HG02973 (cell line): ENCODE results near the gene CNDP1.

Source experiments
- ATAC-seq: cut with Tn5 transposase; IDR thresholded peaks from one replicate; pipeline ENCODE4 v1.9.1; 2021; ENCODE audit warnings: moderate library complexity; ENCODE audit not compliant: unreplicated experiment

Gene CNDP1

DNA sequence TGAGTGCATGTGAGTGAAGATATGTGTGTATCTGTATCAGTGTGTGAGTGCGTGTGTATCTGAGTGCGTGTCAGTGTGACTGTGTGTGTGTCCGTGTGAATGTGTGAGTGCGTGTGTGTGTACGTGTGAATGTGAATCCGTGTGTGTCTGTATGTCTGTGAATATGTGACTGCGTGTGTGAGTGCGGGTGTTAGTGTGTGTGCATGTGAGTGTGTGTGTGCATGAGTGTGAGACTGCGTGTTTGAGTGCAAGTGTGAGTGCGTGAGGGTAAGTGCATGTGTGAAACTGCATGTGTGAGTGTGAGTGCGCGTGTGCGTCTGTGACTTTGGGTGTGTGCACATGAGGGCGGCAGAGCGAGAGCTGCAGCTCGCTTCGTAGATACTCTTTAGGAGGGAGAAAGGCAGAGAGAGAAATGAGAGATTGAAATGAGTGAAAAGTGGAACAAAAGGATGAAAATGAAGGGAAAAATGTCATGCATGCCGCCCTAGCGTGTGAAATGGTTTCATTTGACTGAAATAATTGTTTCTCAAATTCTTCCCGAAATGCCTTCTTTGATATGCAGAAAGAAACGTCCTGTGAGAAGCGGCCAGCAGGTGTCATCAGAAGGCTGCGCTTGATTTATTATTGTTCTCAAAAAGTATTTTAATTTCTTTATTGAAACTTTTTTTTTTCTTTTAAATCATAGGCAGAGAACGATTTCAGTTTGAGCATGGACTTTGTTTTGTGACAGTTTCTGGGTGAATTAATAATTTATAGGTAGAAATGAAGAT, 88.9 kb downstream of the CNDP1 start:
- no peak for ATAC-seq

DNA sequence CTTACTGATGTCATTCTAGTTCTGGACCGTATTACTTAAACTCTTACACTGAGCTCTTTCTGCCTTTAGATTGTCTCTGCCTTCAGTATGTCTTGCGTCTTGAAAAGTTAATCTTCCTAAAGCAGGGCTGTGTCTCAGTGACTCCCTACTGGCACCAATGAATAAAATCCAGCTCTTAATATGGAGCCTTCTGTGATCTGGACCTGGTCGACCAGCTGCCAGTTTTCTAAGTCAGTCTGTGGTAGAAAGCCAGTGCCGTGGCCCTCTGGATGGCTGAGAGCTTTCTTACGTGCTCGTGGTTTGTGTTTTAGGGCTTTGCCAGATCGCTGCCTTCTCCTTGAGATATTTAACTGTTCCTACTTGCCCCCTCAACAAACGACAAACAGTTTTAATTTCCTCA, 90.2 kb downstream of the CNDP1 start:
- no peak for ATAC-seq

DNA sequence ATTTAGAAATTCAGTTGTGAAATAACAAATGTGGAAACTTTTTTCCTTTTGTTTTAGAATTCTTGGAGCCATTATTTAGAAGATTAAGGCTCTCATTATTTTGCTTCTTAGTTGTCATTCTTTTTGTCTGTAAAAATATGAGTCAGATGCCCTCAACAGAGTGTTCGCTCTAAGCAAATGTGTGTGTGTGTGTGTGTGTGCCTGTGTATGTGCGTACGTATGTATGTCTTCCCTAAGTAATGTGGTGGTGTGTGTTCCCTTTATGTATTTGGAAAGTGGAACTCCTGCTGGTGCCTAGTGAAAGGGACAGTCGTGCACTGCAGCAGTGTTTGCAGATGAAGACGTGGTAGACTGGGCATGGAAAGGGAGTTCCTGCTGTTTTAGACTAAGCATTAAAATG, 90.9 kb downstream of the CNDP1 start:
- ATAC-seq: no peak

DNA sequence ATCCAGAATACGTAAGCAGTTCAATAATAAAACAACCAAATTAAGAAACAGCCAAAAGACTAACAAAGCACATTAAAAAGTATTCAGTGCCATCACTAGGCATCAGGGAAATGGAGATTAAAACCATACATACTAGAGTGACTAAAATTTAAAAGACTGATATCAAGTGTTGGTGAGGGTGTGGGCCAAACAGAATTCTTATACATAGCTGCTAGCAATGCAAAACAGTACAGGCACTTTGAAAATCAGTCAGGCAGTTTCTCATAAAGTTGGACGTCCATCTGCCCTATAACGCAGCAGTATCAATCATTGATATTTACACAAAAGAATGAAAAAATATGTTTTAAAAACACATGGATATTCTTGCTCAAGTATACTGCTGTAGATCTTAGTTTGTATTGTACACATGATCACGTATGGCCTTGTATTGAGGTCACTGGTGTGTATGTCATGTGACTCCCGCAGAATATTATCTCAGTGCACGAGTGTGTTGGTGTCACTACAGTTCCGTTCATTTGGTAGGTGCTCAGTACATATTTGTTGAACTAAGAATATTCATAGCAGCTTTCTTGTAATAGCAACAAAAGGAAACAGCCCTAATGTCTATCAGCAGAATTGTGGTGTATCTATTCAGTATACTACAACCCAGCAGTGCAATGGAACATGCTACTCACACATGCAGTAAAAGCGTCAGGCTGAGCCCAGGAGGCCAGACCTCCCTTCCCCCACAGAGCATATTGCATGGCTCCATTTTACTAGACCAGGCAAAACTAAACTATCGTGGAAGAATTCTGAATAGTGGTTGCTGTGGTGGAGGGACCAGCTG, 92.0 kb downstream of the CNDP1 start:
- no peak for ATAC-seq

- ATAC-seq: no peak
These were observed 96.5 kb downstream of the CNDP1 start for GRCh38 chr18:74630804-74631203.

GRCh38 chr18:74631212-74631611, 96.9 kb downstream of the CNDP1 start:
- no peak for ATAC-seq

DNA sequence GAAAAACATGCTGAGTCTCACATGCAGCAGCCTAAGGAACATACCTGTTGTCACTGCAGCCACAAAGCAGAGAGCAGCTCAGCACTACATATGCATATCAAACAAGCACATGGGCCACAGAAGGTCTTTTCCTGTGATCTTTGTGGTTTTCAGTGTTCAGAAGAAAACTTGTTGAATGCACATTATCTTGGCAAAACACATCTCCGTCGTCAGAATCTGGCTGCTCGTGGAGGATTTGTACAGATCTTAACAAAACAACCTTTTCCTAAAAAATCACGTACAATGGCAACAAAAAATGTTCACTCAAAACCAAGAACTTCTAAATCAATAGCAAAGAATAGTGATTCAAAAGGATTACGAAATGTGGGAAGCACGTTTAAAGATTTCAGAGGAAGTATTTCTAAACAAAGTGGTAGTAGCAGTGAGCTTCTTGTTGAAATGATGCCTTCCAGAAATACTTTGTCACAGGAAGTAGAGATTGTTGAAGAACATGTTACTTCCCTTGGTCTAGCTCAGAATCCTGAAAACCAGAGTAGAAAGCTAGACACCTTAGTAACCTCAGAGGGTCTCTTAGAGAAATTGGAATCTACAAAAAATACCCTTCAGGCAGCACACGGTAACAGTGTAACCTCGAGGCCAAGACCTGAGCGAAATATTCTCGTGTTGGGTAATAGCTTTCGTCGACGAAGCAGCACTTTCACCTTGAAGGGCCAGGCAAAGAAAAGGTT, 97.5 kb downstream of the CNDP1 start:
- ATAC-seq: no peak

DNA sequence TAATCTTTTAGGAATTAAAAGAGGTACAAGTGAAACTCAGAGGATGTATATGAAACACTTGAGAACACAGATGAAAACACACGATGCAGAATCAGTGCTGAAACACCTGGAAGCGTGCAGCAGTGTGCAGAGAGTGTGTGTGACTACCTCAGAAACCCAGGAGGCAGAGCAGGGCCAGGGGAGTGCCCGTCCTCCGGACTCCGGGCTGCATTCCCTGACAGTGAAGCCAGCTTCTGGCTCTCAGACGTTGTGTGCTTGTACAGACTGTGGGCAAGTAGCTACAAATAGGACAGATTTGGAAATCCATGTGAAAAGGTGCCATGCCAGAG, 98.0 kb downstream of the CNDP1 start:
- no peak for ATAC-seq

- ATAC-seq: no peak
These were observed 98.6 kb downstream of the CNDP1 start for GRCh38 chr18:74632856-74633255.

DNA sequence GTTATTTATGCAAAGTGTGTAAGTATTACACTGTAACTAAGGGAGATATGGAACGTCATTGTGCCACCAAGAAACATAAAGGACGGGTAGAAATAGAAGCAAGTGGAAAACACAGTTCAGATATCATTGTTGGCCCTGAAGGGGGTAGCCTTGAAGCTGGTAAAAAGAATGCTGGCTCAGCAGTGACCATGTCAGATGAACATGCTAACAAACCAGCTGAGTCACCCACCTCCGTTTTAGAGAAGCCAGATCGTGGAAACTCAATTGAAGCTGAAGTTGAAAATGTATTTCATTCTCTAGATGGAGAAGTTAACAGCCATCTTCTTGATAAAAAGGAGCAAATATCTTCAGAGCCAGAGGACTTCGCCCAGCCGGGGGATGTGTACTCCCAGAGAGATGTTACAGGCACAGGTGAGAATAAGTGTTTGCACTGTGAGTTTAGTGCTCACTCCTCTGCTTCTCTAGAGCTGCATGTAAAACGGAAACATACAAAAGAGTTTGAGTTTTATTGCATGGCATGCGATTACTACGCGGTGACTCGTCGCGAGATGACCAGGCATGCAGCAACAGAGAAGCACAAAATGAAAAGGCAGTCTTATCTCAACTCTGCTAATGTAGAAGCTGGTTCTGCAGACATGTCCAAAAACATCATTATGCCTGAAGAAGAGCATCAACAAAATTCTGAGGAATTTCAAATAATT, 99.5 kb downstream of the CNDP1 start:
- ATAC-seq: no peak

DNA sequence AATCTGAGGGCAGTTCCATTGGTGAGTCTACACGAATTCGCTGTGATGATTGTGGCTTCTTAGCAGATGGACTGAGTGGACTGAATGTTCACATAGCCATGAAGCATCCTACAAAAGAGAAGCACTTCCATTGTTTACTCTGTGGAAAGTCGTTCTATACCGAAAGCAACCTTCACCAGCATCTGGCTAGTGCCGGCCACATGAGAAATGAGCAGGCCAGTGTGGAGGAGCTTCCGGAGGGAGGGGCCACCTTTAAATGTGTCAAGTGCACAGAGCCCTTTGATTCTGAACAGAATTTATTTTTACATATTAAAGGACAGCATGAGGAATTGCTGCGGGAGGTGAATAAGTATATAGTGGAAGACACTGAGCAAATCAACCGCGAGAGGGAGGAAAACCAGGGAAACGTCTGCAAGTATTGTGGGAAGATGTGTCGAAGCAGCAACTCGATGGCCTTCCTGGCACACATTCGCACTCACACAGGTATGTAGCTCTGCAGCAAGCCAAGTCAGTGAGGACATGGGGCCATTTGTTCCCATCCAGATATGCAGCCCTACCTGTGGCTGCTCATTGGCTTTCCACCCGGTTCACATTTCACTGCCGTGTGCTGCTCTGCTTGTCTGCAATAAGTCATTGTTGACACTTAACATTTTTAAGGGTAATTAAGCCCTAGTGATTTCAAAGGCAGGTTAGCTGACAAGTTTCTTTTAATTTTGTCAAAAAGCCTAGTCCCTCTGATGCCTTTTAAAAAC, 101.1 kb downstream of the CNDP1 start:
- ATAC-seq: no peak
